ENCODE results near the gene SLC17A9. TPM values are rescaled to one million over a fixed set of nuclear protein-coding genes. Genes with fewer than 3 reads are reported as not detected.

The SLC17A9 gene
- total RNA-seq, 1 donor from 2014 or later: 15.2 TPM

- no peaks in the 10 kb centered on the region for H3K4me1 ChIP-seq
- ATAC-seq (no peak), DNase-seq (no peak)
- no peaks in the 10 kb centered on the region for H3K9me3 ChIP-seq
- H3K36me3 ChIP-seq: no peaks in the 10 kb centered on the region
- intact Hi-C loops (cut with DNase I): no loop called here
- peaks cover 15% of the 10 kb centered on the region for H3K27me3 ChIP-seq
- no peak overlapping the region for H3K4me3 ChIP-seq
- H3K27ac ChIP-seq: no peak overlapping the region
- no peak for TF ChIP-seq CTCF (IDR thresholded peaks at IDR 0.05)
Measured at GRCh38 chr20:62966212-62967148, 14.0 kb downstream of the SLC17A9 start.

DNA sequence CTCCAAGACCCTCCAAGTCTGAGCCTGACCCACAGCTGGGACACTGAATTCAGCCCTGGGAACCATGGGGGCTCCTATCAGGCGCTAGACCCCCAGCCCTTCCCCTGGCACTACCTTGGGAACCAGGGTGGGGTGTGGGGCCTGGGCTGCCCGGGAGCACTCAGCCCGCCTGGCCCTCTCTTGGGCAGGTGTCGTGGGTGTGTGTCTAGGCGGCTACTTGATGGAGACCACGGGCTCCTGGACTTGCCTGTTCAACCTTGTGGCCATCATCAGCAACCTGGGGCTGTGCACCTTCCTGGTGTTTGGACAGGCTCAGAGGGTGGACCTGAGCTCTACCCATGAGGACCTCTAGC, 14.6 kb downstream of the SLC17A9 start:
- Histone ChIP-seq H3K4me1 (no peaks in the 10 kb centered on the region), H3K9me3 (no peaks in the 10 kb centered on the region), H3K27me3 (peaks cover 15% of the 10 kb centered on the region), H3K36me3 (no peaks in the 10 kb centered on the region), H3K27ac (no peak overlapping the region), H3K4me3 (no peak overlapping the region)
- ATAC-seq: no peak
- DNase-seq: no peak
- intact Hi-C loops (cut with DNase I): no loop called here
- no peak for TF ChIP-seq CTCF (IDR thresholded peaks at IDR 0.05)

DNA sequence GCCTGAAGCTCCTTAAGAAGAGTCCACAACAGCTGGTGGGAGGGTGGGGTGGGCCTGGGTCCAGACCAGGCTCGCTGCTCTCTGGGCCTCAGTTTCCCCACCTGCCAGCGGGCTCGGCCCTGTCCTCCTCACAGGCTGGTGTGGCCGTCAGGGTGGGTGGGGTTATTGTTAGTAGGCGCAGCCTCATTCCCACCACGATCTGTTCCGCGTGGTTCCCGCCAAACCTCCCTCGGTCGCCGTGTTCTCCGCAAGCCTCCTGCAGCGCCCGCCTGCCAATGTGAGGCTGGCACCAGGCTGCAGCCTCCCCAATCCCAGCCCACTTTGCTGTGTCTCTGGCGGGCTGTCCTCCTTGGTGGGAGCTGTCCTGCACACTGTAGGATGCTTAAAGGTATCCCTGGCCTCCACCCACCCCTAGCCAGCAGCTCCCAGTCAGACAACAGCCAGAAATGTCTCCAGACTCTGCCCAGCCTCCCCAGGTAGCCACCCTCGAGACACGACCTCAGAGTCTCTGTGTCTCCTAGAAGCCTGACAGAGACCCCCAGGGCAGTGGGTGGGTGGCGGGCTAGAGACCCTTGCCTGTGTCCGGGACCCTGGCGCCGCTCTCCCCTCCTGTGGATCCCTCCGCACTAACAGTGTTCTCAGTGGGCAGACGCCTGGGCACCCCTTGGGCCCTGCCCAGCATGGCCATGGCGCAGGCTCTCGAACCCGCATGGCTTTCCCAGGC, 15.3 kb downstream of the SLC17A9 start:
- no peak overlapping the region for H3K4me3 ChIP-seq
- TF ChIP-seq CTCF (IDR thresholded peaks at IDR 0.05): no peak
- H3K4me1 ChIP-seq: peaks cover 3% of the 10 kb centered on the region
- DNase-seq (no peak), ATAC-seq (no peak)
- no peaks in the 10 kb centered on the region for H3K9me3 ChIP-seq
- H3K36me3 ChIP-seq: no peaks in the 10 kb centered on the region
- intact Hi-C loops (cut with DNase I): no loop called here
- H3K27me3 ChIP-seq: peaks cover 19% of the 10 kb centered on the region
- H3K27ac ChIP-seq: no peak overlapping the region

- no peak for TF ChIP-seq CTCF (IDR thresholded peaks at IDR 0.05)
- Histone ChIP-seq H3K4me1 (peaks cover 8% of the 10 kb centered on the region), H3K27me3 (peaks cover 26% of the 10 kb centered on the region), H3K27ac (no peak overlapping the region), H3K36me3 (no peaks in the 10 kb centered on the region), H3K4me3 (no peak overlapping the region), H3K9me3 (no peaks in the 10 kb centered on the region)
- ATAC-seq (no peak), DNase-seq (no peak)
- intact Hi-C loops (cut with DNase I): no loop called here
Measured at GRCh38 chr20:62968378-62969178, 16.1 kb downstream of the SLC17A9 start.

DNA sequence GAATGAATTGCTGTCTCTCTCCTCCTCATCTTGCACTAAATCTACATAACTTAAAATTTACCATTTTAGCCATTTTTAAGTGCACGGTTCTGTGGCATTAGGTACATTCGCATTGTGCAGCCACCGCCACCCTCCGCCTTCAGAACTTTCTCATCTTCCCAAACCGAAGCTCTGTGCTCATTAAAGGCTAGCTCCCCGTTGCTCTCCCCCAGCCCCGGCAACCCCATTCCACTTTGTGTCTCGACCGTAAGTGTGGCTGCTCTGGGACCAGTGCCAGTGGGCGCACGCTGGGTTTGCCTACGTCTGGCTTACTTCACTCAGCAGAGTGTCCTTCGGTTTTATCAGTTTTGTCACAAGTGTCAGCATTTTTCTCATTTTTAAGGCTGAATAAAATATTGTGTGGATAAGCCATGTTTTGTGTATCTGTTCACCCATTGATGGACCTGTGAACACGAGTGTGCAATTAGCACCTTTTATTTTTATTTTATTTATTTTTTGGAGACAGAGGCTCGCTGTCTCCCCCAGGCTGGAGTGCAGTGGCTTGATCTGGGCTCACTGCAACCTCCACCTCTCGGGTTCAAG, 16.8 kb downstream of the SLC17A9 start:
- Histone ChIP-seq H3K27ac (no peak overlapping the region), H3K4me1 (peaks cover 8% of the 10 kb centered on the region), H3K36me3 (no peaks in the 10 kb centered on the region), H3K9me3 (no peaks in the 10 kb centered on the region), H3K27me3 (peaks cover 31% of the 10 kb centered on the region), H3K4me3 (no peak overlapping the region)
- TF ChIP-seq CTCF (IDR thresholded peaks at IDR 0.05): no peak
- intact Hi-C loops (cut with DNase I): no loop called here
- DNase-seq (no peak), ATAC-seq (no peak)

Data from upper lobe of right lung (tissue), 1 donor.